ENCODE measurements around the gene IFIH1.

DNA sequence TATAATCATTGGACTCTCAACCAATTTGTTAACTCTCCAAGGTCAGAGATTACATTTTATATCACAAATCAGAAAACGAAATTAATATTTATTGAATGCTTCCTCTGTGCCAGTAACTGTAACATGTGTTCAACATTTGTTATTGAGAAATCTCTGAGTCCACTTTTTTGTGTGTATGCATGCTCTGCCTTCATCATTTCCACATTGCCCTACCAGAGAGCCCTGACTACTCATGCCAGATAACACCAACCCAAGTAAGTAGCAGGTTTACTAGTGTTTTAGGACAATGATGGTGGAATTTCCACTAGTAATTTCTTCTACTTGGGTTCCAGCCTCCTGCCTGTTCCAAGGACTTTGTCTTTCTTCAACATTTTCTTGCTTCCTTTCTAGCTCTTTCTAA, 61.1 kb downstream of the IFIH1 start:
- TF ChIP-seq, protein P1, sequence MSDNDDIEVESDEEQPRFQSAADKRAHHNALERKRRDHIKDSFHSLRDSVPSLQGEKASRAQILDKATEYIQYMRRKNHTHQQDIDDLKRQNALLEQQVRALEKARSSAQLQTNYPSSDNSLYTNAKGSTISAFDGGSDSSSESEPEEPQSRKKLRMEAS (IDR thresholded peaks at IDR 0.05; ENCODE audit: low read depth) = no peak
- TF ChIP-seq, protein P2, sequence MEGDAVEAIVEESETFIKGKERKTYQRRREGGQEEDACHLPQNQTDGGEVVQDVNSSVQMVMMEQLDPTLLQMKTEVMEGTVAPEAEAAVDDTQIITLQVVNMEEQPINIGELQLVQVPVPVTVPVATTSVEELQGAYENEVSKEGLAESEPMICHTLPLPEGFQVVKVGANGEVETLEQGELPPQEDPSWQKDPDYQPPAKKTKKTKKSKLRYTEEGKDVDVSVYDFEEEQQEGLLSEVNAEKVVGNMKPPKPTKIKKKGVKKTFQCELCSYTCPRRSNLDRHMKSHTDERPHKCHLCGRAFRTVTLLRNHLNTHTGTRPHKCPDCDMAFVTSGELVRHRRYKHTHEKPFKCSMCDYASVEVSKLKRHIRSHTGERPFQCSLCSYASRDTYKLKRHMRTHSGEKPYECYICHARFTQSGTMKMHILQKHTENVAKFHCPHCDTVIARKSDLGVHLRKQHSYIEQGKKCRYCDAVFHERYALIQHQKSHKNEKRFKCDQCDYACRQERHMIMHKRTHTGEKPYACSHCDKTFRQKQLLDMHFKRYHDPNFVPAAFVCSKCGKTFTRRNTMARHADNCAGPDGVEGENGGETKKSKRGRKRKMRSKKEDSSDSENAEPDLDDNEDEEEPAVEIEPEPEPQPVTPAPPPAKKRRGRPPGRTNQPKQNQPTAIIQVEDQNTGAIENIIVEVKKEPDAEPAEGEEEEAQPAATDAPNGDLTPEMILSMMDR (IDR thresholded peaks at IDR 0.05) = no peak
- TF ChIP-seq, protein P3, sequence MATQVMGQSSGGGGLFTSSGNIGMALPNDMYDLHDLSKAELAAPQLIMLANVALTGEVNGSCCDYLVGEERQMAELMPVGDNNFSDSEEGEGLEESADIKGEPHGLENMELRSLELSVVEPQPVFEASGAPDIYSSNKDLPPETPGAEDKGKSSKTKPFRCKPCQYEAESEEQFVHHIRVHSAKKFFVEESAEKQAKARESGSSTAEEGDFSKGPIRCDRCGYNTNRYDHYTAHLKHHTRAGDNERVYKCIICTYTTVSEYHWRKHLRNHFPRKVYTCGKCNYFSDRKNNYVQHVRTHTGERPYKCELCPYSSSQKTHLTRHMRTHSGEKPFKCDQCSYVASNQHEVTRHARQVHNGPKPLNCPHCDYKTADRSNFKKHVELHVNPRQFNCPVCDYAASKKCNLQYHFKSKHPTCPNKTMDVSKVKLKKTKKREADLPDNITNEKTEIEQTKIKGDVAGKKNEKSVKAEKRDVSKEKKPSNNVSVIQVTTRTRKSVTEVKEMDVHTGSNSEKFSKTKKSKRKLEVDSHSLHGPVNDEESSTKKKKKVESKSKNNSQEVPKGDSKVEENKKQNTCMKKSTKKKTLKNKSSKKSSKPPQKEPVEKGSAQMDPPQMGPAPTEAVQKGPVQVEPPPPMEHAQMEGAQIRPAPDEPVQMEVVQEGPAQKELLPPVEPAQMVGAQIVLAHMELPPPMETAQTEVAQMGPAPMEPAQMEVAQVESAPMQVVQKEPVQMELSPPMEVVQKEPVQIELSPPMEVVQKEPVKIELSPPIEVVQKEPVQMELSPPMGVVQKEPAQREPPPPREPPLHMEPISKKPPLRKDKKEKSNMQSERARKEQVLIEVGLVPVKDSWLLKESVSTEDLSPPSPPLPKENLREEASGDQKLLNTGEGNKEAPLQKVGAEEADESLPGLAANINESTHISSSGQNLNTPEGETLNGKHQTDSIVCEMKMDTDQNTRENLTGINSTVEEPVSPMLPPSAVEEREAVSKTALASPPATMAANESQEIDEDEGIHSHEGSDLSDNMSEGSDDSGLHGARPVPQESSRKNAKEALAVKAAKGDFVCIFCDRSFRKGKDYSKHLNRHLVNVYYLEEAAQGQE (IDR thresholded peaks at IDR 0.05; ENCODE audit: low read depth, low read length) = no peak
- TF ChIP-seq FOXJ3 (CRISPR knock-in tag; IDR thresholded peaks at IDR 0.05) = no peak
- TF ChIP-seq GABPA (IDR thresholded peaks at IDR 0.05; ENCODE audit: low read depth) = no peak
- no peak for TF ChIP-seq NFIC (IDR thresholded peaks at IDR 0.05; ENCODE audit: borderline replicate concordance)
- no peak for TF ChIP-seq MXI1 (IDR thresholded peaks at IDR 0.05; ENCODE audit: low read depth, low read length)
- no peak for TF ChIP-seq TAF1 (IDR thresholded peaks at IDR 0.05; ENCODE audit: borderline replicate concordance, low read depth, low read length)
- no peak for TF ChIP-seq MEF2A (IDR thresholded peaks at IDR 0.05; ENCODE audit: borderline replicate concordance, low read depth)
- no peak for TF ChIP-seq POLR2AphosphoS5 (IDR thresholded peaks at IDR 0.05; ENCODE audit: low read depth, low read length)
- TF ChIP-seq EP300 (IDR thresholded peaks at IDR 0.05; ENCODE audit: borderline replicate concordance in 1 of 2, low read depth in 1 of 2, low read length in 1 of 2) = no peak
- TF ChIP-seq, protein P4, sequence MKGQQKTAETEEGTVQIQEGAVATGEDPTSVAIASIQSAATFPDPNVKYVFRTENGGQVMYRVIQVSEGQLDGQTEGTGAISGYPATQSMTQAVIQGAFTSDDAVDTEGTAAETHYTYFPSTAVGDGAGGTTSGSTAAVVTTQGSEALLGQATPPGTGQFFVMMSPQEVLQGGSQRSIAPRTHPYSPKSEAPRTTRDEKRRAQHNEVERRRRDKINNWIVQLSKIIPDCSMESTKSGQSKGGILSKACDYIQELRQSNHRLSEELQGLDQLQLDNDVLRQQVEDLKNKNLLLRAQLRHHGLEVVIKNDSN (IDR thresholded peaks at IDR 0.05; ENCODE audit: borderline replicate concordance, low read depth) = no peak
- TF ChIP-seq RFX5 (IDR thresholded peaks at IDR 0.05; ENCODE audit: low read length) = no peak

Measured in SK-N-SH (cell line).